ENCODE results near the gene RUNX2. TPM values are rescaled to one million over a fixed set of nuclear protein-coding genes. Genes with fewer than 3 reads are reported as not detected.

RUNX2 gene
- total RNA-seq, 3 donors from 2014 or later = 2.7 to 7.3 (median 7.2) TPM

- intact Hi-C loops (cut with DNase I; ENCODE audit: low total_unique reads) = no loop called here
Measured at GRCh38 chr6:45483501-45483900, 155.4 kb downstream of the RUNX2 start.

GRCh38 chr6:45486736-45487135 is 158.6 kb downstream of the RUNX2 start:
- Histone ChIP-seq H3K9me3 (no peaks in the 10 kb centered on the region), H3K4me3 (no peak overlapping the region), H3K27me3 (no peaks in the 10 kb centered on the region), H3K27ac (no peak overlapping the region), H3K36me3 (no peaks in the 10 kb centered on the region), H3K4me1 (no peaks in the 10 kb centered on the region)
- TF ChIP-seq POLR2A (IDR thresholded peaks at IDR 0.05) (no peak), POLR2AphosphoS5 (IDR thresholded peaks at IDR 0.05) (no peak), CTCF (IDR thresholded peaks at IDR 0.05) (no peak)
- intact Hi-C loops (cut with DNase I; ENCODE audit: low total_unique reads) = no loop called here
- DNase-seq (ENCODE audit: low spot score in 2 of 2) = no peak

More at GRCh38 chr6:45483501-45483900, 155.4 kb downstream of the RUNX2 start:
- Histone ChIP-seq H3K4me1 (peaks cover 6 to 8% of the 10 kb centered on the region in 2 donors), H3K4me3 (no peak overlapping the region), H3K36me3 (no peaks in the 10 kb centered on the region), H3K27me3 (no peaks in the 10 kb centered on the region), H3K9me3 (no peaks in the 10 kb centered on the region), H3K27ac (peak overlapping the region in 1 of 2 donors; percentile 67)
- DNase-seq (ENCODE audit: low spot score in 2 of 2) = no peak
- TF ChIP-seq CTCF (IDR thresholded peaks at IDR 0.05) (no peak), POLR2A (IDR thresholded peaks at IDR 0.05) (no peak)

- H3K27me3 ChIP-seq = no peaks in the 10 kb centered on the region
- DNase-seq (ENCODE audit: low spot score in 2 of 2) = no peak
- H3K27ac ChIP-seq = no peak overlapping the region
- TF ChIP-seq POLR2A (IDR thresholded peaks at IDR 0.05) (no peak), CTCF (IDR thresholded peaks at IDR 0.05) (no peak), POLR2AphosphoS5 (IDR thresholded peaks at IDR 0.05) (no peak)
- no peak overlapping the region for H3K4me3 ChIP-seq
- intact Hi-C loops (cut with DNase I; ENCODE audit: low total_unique reads) = no loop called here
- no peaks in the 10 kb centered on the region for H3K4me1 ChIP-seq
- no peaks in the 10 kb centered on the region for H3K36me3 ChIP-seq
- H3K9me3 ChIP-seq = no peaks in the 10 kb centered on the region
Measured at GRCh38 chr6:45487645-45488044, 159.5 kb downstream of the RUNX2 start.

- intact Hi-C loops (cut with DNase I; ENCODE audit: low total_unique reads) = no loop called here
- H3K4me1 ChIP-seq = no peaks in the 10 kb centered on the region
- H3K9me3 ChIP-seq = no peaks in the 10 kb centered on the region
- TF ChIP-seq POLR2AphosphoS5 (IDR thresholded peaks at IDR 0.05) (no peak), POLR2A (IDR thresholded peaks at IDR 0.05) (no peak), CTCF (IDR thresholded peaks at IDR 0.05) (no peak)
- H3K36me3 ChIP-seq = no peaks in the 10 kb centered on the region
- no peaks in the 10 kb centered on the region for H3K27me3 ChIP-seq
- H3K27ac ChIP-seq = no peak overlapping the region
- no peak overlapping the region for H3K4me3 ChIP-seq
- no peak for DNase-seq (ENCODE audit: low spot score in 2 of 2)
Measured at GRCh38 chr6:45488269-45488668, 160.1 kb downstream of the RUNX2 start.

GRCh38 chr6:45488889-45489288 is 160.8 kb downstream of the RUNX2 start:
- no peaks in the 10 kb centered on the region for H3K36me3 ChIP-seq
- H3K27ac ChIP-seq = no peak overlapping the region
- H3K4me3 ChIP-seq = no peak overlapping the region
- intact Hi-C loops (cut with DNase I; ENCODE audit: low total_unique reads) = no loop called here
- no peaks in the 10 kb centered on the region for H3K9me3 ChIP-seq
- H3K4me1 ChIP-seq = no peaks in the 10 kb centered on the region
- no peak for TF ChIP-seq POLR2A (IDR thresholded peaks at IDR 0.05)
- no peak for TF ChIP-seq POLR2AphosphoS5 (IDR thresholded peaks at IDR 0.05)
- no peak for TF ChIP-seq CTCF (IDR thresholded peaks at IDR 0.05)
- no peaks in the 10 kb centered on the region for H3K27me3 ChIP-seq
- DNase-seq (ENCODE audit: low spot score in 2 of 2) = no peak

All from breast epithelium (tissue), 4 donors.